Stomach (tissue), 4 donors: Measurements from ENCODE around the gene MCUB.

Experiments used
- CTCF ChIP-seq, 7 experiments: fragments of 450-650 bp in 4 of 7; fragments of 200-600 bp in 3 of 7; sonication (generic) in 3 of 7; IDR thresholded peaks; one replicate each; pipeline ENCODE4 v1.5.1; 2016 to 2019; ENCODE audit warnings: antibody characterized with exemption in 7 of 7, control low read depth in 2 of 7, mild to moderate bottlenecking in 1 of 7
- POLR2AphosphoS5 ChIP-seq, 3 donors: sonication (generic); formaldehyde crosslinking; IDR thresholded peaks; one replicate each; pipeline ENCODE4 v1.6.1; 2016; ENCODE audit warnings: antibody characterized with exemption in 3 of 3

GRCh38 chr4:109648997-109649575 lies 89.0 kb downstream of the MCUB start:
- TF ChIP-seq CTCF (IDR thresholded peaks at IDR 0.05) = no peak
- TF ChIP-seq POLR2AphosphoS5 (IDR thresholded peaks at IDR 0.05) = no peak
